ENCODE results near the gene IRS2.

DNA sequence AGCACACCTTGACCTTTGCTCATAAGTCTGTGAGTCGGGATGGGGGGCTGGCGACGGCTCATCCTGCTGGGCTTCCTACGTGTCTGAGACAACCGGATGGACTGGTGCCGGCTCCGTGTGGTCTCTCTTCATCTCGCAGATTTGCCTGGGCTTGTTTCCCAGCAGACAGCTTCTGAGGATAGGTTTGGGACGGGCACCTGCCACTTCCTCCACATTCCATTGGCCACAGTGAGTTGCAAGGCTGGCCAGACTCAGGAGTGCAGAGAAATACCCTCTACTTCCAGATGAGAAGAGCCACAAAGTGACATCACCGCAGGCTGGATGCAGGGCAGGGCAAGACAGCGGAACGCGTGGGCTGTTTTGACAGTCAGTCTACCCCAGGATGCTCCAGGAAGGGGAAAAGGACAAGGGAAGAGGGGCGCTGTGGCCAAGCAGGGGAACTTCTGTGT is 48.1 kb downstream of the IRS2 start:
- no peak for TF ChIP-seq POLR2A (IDR thresholded peaks at IDR 0.05; ENCODE audit: borderline replicate concordance, extremely low read depth, insufficient read depth, insufficient read length)
- TF ChIP-seq, protein P1, sequence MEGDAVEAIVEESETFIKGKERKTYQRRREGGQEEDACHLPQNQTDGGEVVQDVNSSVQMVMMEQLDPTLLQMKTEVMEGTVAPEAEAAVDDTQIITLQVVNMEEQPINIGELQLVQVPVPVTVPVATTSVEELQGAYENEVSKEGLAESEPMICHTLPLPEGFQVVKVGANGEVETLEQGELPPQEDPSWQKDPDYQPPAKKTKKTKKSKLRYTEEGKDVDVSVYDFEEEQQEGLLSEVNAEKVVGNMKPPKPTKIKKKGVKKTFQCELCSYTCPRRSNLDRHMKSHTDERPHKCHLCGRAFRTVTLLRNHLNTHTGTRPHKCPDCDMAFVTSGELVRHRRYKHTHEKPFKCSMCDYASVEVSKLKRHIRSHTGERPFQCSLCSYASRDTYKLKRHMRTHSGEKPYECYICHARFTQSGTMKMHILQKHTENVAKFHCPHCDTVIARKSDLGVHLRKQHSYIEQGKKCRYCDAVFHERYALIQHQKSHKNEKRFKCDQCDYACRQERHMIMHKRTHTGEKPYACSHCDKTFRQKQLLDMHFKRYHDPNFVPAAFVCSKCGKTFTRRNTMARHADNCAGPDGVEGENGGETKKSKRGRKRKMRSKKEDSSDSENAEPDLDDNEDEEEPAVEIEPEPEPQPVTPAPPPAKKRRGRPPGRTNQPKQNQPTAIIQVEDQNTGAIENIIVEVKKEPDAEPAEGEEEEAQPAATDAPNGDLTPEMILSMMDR (IDR thresholded peaks at IDR 0.05 in 2 of 3, conservative IDR thresholded peaks at IDR 0.05 in 1 of 3; ENCODE audit: borderline replicate concordance in 1 of 3, insufficient read depth in 1 of 3, low read depth in 2 of 3, low read length in 2 of 3), result no peak
- no peak for TF ChIP-seq POLR2AphosphoS5 (IDR thresholded peaks at IDR 0.05; ENCODE audit: low read depth, low read length)
- TF ChIP-seq EZH2phosphoT487 (IDR thresholded peaks at IDR 0.05; ENCODE audit: borderline replicate concordance), result no peak
- TF ChIP-seq SIN3A (IDR thresholded peaks at IDR 0.05; ENCODE audit: low read depth), result no peak
- TF ChIP-seq SP1 (IDR thresholded peaks at IDR 0.05; ENCODE audit: low read depth), result no peak
- no peak for TF ChIP-seq TCF7L2 (IDR thresholded peaks at IDR 0.05; ENCODE audit: borderline replicate concordance, extremely low read depth, insufficient read depth, insufficient read length)
- TF ChIP-seq, protein P2, sequence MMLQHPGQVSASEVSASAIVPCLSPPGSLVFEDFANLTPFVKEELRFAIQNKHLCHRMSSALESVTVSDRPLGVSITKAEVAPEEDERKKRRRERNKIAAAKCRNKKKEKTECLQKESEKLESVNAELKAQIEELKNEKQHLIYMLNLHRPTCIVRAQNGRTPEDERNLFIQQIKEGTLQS (IDR thresholded peaks at IDR 0.05), result no peak
- TF ChIP-seq ZNF274 (IDR thresholded peaks at IDR 0.05; ENCODE audit: low read depth, low read length), result no peak
- TF ChIP-seq EZH2 (IDR thresholded peaks at IDR 0.05), result no peak
- TF ChIP-seq, protein P3, sequence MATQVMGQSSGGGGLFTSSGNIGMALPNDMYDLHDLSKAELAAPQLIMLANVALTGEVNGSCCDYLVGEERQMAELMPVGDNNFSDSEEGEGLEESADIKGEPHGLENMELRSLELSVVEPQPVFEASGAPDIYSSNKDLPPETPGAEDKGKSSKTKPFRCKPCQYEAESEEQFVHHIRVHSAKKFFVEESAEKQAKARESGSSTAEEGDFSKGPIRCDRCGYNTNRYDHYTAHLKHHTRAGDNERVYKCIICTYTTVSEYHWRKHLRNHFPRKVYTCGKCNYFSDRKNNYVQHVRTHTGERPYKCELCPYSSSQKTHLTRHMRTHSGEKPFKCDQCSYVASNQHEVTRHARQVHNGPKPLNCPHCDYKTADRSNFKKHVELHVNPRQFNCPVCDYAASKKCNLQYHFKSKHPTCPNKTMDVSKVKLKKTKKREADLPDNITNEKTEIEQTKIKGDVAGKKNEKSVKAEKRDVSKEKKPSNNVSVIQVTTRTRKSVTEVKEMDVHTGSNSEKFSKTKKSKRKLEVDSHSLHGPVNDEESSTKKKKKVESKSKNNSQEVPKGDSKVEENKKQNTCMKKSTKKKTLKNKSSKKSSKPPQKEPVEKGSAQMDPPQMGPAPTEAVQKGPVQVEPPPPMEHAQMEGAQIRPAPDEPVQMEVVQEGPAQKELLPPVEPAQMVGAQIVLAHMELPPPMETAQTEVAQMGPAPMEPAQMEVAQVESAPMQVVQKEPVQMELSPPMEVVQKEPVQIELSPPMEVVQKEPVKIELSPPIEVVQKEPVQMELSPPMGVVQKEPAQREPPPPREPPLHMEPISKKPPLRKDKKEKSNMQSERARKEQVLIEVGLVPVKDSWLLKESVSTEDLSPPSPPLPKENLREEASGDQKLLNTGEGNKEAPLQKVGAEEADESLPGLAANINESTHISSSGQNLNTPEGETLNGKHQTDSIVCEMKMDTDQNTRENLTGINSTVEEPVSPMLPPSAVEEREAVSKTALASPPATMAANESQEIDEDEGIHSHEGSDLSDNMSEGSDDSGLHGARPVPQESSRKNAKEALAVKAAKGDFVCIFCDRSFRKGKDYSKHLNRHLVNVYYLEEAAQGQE (IDR thresholded peaks at IDR 0.05; ENCODE audit: low read depth), result no peak
- TF ChIP-seq ELF1 (IDR thresholded peaks at IDR 0.05; ENCODE audit: borderline replicate concordance, low read depth), result no peak
- TF ChIP-seq JUND (IDR thresholded peaks at IDR 0.05), result no peak
- TF ChIP-seq SRF (IDR thresholded peaks at IDR 0.05; ENCODE audit: low read depth), result no peak
